ENCODE data around the gene GRIN3A.

The GRIN3A gene

GRCh38 chr9:101632611-101633010 lies 105.8 kb downstream of the GRIN3A start:
- no peak for DNase-seq (ENCODE audit: low spot score)

DNA sequence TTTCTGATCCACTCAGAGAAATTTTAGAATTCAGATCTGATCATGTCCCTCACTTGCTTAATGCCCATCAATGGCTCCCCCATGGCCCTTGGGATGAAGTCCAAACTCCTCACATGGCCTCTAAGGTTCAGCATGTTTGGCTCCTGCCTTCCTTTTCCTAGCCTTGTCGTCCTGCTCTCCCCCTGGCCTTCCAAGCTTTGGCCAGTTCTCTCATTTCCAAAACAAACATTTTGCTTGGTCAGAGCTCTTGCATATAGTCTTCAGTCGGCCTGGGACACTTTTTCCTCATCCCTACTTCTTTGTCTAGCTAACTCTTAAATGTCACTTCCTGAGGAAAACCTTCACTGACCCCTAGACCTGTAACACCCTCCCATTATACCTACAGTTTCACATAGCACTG lies 106.6 kb downstream of the GRIN3A start:
- no peak for DNase-seq (ENCODE audit: low spot score)

DNA sequence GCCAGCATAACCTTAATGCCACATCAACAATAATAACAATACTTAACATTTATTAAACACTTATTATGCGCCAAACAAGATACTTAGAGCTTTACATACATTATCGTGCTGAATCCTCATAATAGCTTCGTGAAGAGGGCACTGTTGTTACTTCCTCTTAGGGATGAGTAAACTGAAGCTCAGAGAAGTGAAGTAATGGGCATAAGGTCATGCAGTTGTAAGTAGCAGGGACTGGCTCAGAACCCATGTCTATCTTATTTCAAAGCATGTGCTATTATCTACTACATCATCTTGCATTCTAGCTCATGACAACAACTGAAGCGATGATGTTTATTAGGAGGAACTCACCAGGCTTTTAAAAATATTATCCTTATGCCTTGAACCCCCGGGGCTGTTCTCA lies 108.8 kb downstream of the GRIN3A start:
- DNase-seq (ENCODE audit: low spot score), result no peak

DNA sequence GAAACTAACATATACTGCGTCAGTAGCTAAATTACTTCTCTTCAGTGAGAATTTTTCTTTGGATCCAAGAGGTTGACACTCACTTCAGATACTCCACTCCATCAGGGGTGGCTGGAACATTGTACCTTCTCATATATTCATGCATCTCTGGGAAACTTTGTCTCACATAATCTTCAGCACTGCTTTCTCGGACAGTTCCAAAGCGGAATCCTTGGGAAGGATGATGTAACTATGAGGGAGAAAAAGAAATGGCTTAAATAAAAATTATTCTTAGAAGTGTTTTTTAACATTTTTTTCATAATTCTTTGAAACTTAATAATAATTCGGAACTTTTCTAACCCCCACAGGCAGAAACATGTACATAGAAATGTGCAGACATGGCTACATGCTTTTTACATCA lies 110.3 kb downstream of the GRIN3A start:
- no peak for DNase-seq (ENCODE audit: low spot score)

- DNase-seq (ENCODE audit: low spot score), result no peak
Observed at GRCh38 chr9:101626295-101626694, 112.2 kb downstream of the GRIN3A start.

GRCh38 chr9:101625876-101626275 lies 112.6 kb downstream of the GRIN3A start:
- DNase-seq (ENCODE audit: low spot score), result no peak

- DNase-seq (ENCODE audit: low spot score), result no peak
Observed at GRCh38 chr9:101620452-101620851, 118.0 kb downstream of the GRIN3A start.

GRCh38 chr9:101618698-101619097 lies 119.7 kb downstream of the GRIN3A start:
- DNase-seq (ENCODE audit: low spot score), result no peak

DNA sequence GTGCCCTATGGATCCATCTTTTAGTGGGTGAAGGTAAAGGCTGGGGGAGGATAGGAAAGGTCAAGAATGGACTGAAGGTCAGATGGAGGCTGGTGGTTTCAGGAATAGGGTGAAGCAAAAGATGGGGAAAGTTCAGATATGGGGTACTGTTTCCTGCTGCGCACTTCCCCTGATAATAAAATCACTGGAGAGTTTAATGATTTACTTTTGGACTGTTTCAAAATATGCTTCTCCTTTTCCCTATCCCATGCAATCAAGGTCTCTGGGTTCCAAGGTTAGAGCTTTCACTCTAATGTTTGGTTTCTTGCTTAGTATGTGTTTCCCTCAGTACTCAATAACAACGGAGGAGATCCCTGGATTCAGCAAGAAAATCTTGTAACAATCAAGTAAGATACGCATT lies 132.9 kb downstream of the GRIN3A start:
- no peak for DNase-seq (ENCODE audit: low spot score)

DNA sequence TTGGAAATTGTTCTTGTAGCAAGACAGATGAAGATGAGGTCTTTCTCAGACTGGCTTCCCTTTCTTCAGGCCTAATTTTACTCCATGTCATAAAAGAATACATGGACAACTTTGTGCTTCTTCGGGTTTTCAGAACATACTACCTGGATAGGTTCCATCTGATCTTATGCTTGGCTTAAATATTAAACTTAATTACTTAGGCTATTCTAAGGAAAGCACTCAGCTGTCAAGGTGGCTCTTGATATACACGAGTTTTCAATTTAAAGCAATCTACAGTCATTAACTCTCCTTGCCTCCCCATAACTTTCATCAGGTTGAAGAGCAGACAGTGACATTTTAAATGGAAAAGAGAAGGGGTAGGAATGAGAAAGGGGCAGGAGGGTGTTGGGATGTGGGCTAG lies 134.2 kb downstream of the GRIN3A start:
- DNase-seq (ENCODE audit: low spot score), result no peak

DNA sequence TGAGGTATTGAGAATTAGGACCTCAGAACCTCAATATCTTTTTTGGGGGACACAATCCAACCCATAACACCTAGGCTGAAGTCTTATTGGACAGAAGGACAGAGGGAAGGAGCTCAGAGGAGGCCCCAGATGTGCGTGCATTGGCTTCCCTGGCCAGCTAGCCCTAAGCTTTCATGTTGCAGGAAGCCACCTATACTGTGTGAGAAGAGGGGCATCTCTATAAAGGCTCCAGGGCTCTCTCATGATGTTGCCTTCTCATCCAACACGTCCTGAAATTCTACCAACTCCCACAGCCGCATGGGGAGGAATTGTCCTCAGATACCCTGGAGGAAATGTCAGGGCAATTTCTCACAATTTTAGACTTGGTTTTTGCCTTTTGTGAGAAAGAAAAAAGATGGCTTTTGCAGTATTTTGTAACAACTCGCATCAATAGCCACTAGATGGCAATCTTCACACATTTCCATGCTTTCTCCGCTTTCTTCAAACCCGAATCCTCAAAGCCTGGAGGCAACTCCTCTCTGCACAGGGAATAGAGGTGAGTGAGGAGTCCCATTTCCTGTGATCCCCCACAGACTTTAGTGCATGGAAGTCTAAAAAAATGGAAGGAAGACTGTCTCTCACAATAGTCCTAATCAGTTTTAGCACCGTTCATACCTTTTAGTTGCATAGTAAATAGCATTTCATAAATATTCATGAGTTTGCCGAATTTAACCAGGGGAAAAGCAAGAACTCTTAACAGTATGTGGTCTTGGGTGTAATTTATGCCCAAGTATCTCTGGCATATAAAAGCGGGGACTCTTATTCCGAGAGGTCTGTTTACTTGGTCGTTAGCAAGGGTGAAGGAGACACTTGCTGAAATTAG lies 136.3 kb downstream of the GRIN3A start:
- peak; percentile 69 for DNase-seq (ENCODE audit: low spot score)

GRCh38 chr9:101594796-101595195 lies 143.7 kb downstream of the GRIN3A start, which contains the start of gene PPP3R2:
TSS of gene PPP3R2 (minus strand) at chr9:101594969. CDS start at chr9:101594921, 48 bp downstream.
- no peak for DNase-seq (ENCODE audit: low spot score)

DNA sequence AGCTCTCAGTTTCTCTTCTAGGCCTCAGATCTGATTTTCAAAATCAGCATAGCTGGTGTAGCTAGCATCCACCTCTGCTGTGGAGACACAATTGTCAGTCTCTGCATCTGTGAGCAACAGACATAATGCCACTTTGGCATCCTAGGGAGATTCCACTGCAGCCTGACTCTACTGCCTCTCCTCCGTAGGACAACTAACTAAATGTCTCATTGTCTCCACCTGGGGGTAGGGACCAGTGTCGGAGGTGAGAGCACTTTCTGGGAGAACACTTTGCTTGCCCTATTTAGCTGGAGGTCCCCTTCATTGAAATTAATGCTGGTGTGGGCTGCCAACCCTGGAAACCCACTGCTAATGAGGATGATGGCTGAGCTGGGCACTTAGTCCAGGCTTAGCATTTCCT lies 145.1 kb downstream of the GRIN3A start:
- DNase-seq (ENCODE audit: low spot score), result no peak

- peak; percentile 7 for DNase-seq (ENCODE audit: low spot score)
Observed at GRCh38 chr9:101592788-101593187, 145.7 kb downstream of the GRIN3A start.

DNA sequence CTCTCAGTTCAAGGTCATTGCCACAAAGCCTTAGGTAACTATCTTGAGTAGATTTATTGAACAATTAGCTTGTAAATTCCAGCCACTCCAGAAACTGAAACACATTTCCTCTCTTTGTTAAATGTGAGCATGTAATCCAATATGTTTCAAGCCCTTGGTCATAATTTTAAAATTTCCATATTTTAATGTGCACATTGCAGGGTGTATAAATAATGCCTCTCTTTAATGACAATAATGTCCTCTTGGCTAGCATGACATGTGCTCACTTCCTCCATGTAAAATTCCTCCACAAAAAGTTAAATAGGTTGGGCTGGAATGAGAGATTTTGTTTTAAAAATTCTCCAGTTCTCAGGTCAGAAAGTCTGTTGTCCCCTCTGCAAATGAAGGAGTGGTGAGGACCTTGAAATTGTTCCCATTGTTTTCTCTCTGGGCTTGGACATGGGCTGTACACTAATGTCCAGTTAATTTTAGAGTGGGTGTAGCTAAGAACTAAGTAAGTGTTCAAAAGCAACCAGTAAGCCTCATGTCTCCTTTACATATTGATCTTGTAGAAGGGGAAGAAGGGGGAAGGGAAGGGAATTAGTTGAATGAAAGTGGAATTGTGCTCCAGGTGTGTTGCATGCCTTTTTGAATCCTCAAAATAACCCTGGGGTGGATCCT lies 146.5 kb downstream of the GRIN3A start:
- no peak for DNase-seq (ENCODE audit: low spot score)

- DNase-seq (ENCODE audit: low spot score), result no peak
Observed at GRCh38 chr9:101590901-101591300, 147.5 kb downstream of the GRIN3A start.

DNA sequence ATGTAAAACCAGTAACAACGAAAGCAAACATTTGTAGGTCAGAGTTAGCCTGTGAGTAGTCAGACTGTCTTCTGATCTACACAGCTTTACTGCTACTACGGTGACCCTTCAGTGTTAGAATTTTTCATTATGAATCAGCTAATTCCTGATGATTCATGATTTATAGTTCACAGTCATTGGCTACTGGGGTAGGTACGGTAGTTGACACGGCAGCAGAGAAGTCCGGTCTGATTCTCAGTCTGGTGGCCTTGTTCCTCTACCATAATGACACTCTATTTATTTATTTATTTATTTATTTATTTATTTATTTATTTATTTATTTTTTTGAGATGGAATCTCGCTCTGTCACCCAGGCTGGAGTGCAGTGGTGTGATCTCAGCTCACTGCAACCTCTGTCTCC lies 148.4 kb downstream of the GRIN3A start:
- DNase-seq (ENCODE audit: low spot score), result peak; percentile 44

- DNase-seq (ENCODE audit: low spot score), result no peak
Observed at GRCh38 chr9:101587332-101588043, 151.0 kb downstream of the GRIN3A start.

DNA sequence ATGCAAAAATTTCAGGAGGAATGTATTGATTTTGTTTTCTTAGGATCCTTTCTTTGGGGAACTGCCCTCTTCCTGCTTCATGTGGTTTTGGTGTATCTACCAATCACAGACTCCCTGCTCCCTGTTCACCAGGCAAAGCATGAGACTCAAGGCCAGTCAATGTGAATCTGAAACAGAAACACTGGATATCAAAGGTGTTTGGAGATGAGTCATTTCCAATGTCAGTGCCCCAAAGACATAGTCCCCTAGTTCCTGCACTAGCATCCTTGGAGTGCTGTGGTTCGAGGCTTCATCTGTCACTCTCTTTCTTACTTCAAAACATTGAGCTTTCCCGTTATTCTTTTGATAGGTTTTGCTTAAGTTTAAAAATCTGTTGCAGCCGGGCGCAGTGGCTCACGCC lies 151.8 kb downstream of the GRIN3A start:
- DNase-seq (ENCODE audit: low spot score), result no peak

GRCh38 chr9:101585740-101586139 lies 152.7 kb downstream of the GRIN3A start:
- no peak for DNase-seq (ENCODE audit: low spot score)

DNA sequence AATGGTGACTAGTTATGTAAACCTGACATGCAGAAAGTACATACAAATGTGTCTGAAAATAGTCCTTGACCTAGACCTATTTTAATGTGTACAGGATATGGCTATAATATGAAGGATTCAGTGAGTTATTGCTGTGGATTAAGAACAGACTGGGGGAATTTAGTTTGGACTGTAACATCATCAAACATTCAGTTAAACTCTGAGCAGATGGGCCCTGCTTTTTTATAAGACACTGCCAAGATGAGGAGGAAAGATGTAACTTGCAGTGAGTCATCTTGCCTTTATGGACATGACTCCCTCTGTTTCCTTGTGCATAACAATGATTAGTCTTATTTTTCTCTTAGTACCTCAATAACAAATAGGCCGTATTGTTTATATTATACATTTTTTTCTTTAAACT lies 155.9 kb downstream of the GRIN3A start:
- peak; percentile 85 for DNase-seq (ENCODE audit: low spot score)

GRCh38 chr9:101579711-101580545 lies 158.5 kb downstream of the GRIN3A start:
- DNase-seq (ENCODE audit: low spot score), result no peak

All from AG08395 (cell line).